Measurements from ENCODE around the gene LRCH1. TPM values are rescaled to one million over a fixed set of nuclear protein-coding genes. Genes with fewer than 3 reads are reported as not detected.
"Not testable (repeated sequence)": the region's sequence is repeated elsewhere in the genome, so short reads cannot be mapped to it uniquely, and the experiment has no call there.

Gene LRCH1
- total RNA-seq, 4 donors from 2014 or later, result 13.6 to 29.7 (median 18.5) TPM

DNA sequence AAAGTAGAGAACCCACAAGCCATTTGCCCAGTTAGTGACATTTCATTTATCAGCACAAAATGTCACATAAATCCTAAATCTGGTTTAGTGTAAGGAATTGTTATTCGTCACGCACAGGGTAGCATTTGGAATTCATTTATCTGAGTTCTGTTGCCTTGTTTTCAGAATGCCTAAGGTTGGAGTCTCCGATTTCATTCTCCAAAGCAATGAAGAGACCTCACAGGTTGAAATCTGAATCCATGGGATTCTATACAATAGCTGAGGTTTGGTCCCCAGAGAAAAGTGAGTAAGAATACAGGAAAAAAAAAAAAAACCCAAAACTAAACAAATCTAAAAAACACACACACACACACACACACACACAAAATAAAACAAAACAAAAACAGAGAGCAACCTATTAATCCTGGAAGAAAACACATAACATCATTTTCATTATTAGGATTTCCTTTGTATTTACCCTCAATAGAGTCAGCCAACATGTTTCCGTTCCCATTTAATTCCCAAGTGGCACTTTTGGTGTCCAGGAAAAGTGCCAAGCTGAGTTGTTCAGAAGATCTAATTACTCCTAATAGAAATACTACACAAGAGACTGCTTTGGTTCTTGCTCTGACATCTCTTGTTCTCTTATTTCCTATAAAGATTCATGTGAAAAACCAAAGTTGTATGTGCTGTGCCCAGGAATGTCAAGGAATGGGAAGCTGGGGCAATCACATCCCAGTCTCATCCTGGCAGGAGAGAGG is 36.2 kb upstream of the LRCH1 start:
- H3K27me3 ChIP-seq, result no peaks in the 10 kb centered on the region

DNA sequence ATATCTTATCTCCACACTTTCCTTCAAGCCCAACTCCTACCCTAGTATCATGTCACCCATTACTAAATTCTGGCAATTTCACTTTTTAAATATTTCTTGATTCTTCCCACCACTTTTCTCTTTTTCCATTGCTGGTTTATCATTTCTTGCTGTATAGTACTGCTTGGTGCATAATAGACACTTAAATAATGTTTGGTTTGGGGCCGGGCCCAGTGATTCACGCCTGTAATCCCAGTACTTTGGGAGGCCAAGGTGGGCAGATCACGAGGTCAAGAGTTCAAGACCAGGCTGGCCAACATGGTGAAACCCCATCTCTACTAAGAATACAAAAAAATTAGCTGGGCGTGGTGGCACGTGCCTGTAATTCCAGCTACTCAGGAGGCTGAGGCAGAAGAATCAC is 35.2 kb upstream of the LRCH1 start:
- H3K27ac ChIP-seq, H3K4me1 ChIP-seq, H3K9me3 ChIP-seq, H3K4me3 ChIP-seq, H3K36me3 ChIP-seq, H3K27me3 ChIP-seq, DNase-seq: not testable (repeated sequence)

More for the DNA sequence above, 36.2 kb upstream of the LRCH1 start:
- no peaks in the 10 kb centered on the region for H3K4me1 ChIP-seq
- H3K4me3 ChIP-seq, result no peak overlapping the region
- no peak overlapping the region for H3K27ac ChIP-seq
- TF ChIP-seq, protein P1, sequence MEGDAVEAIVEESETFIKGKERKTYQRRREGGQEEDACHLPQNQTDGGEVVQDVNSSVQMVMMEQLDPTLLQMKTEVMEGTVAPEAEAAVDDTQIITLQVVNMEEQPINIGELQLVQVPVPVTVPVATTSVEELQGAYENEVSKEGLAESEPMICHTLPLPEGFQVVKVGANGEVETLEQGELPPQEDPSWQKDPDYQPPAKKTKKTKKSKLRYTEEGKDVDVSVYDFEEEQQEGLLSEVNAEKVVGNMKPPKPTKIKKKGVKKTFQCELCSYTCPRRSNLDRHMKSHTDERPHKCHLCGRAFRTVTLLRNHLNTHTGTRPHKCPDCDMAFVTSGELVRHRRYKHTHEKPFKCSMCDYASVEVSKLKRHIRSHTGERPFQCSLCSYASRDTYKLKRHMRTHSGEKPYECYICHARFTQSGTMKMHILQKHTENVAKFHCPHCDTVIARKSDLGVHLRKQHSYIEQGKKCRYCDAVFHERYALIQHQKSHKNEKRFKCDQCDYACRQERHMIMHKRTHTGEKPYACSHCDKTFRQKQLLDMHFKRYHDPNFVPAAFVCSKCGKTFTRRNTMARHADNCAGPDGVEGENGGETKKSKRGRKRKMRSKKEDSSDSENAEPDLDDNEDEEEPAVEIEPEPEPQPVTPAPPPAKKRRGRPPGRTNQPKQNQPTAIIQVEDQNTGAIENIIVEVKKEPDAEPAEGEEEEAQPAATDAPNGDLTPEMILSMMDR (IDR thresholded peaks at IDR 0.05), result no peak
- no peak for TF ChIP-seq POLR2A (IDR thresholded peaks at IDR 0.05)
- DNase-seq, result no peak
- H3K9me3 ChIP-seq, result no peaks in the 10 kb centered on the region
- no peaks in the 10 kb centered on the region for H3K36me3 ChIP-seq

DNA sequence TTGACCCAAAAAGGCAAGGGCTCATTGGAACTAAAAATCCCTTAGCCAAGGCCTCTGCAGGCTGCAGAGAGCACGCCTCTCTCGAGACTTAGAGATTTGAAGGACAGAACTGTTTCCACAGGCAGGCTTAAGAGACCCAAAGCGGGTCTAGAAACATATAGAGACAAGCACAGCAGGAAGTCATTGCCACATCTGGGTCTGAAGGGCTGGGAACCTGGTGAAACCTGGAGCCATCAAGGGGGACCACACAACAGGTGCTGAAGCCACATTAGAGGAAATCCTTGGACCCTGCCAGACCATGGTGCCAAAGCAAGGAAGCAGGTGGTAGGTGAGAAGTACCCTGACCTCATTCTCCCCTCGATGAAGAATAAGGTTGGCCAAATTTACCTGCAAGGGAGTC is 33.8 kb upstream of the LRCH1 start:
- Histone ChIP-seq H3K27me3 (no peaks in the 10 kb centered on the region), H3K36me3 (no peaks in the 10 kb centered on the region), H3K27ac (no peak overlapping the region), H3K4me1 (no peaks in the 10 kb centered on the region), H3K9me3 (no peaks in the 10 kb centered on the region), H3K4me3 (no peak overlapping the region)
- TF ChIP-seq POLR2A (IDR thresholded peaks at IDR 0.05), result no peak
- TF ChIP-seq, protein P1 (IDR thresholded peaks at IDR 0.05), result no peak
- DNase-seq, result no peak

DNA sequence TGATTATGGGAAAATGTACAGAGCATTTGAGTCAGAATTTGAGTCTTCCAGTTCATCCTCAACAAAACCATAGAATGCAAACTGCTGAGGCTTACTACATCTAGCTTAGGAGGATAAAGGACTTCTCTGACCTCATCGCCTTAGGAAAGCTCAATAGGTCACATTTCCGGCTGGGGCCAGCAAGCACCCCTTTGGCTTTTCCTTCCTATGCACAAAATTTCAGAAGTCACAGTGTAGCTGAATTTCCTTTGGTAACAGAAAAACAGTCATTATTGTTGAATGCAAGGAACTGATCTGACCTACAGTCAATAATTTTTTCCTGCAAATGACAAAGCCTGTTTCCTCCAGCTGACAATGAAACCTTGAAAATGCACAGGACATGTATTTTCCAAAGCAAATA is 32.8 kb upstream of the LRCH1 start:
- H3K9me3 ChIP-seq, result no peaks in the 10 kb centered on the region
- no peak for DNase-seq
- no peak for TF ChIP-seq POLR2A (IDR thresholded peaks at IDR 0.05)
- TF ChIP-seq, protein P1 (IDR thresholded peaks at IDR 0.05), result no peak
- no peaks in the 10 kb centered on the region for H3K27me3 ChIP-seq
- no peak overlapping the region for H3K27ac ChIP-seq
- no peaks in the 10 kb centered on the region for H3K4me1 ChIP-seq
- no peaks in the 10 kb centered on the region for H3K36me3 ChIP-seq
- H3K4me3 ChIP-seq, result no peak overlapping the region

DNA sequence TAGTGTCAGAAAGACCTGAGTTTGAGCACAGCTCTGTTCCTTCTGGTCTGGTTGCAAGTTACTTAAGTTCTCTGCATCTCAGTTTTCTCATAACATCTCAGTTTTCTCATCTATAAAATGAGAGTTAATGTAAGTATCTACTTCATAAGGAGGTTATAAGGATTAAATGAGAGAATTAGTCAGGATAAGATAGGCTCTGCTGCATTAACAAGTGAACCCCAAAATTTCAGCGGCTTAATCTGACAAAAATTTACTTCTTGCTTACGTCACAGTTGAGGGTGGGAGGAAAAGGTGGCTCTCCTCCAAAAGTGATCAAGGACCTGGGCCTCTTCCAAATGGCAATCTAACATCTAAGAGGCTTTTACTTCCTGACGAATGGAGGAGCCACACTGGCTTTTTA is 31.5 kb upstream of the LRCH1 start:
- no peak overlapping the region for H3K4me3 ChIP-seq
- no peaks in the 10 kb centered on the region for H3K9me3 ChIP-seq
- no peak for TF ChIP-seq POLR2A (IDR thresholded peaks at IDR 0.05)
- TF ChIP-seq, protein P1 (IDR thresholded peaks at IDR 0.05), result no peak
- no peak for DNase-seq
- H3K27ac ChIP-seq, result no peak overlapping the region
- no peaks in the 10 kb centered on the region for H3K27me3 ChIP-seq
- H3K4me1 ChIP-seq, result no peaks in the 10 kb centered on the region
- no peaks in the 10 kb centered on the region for H3K36me3 ChIP-seq

DNA sequence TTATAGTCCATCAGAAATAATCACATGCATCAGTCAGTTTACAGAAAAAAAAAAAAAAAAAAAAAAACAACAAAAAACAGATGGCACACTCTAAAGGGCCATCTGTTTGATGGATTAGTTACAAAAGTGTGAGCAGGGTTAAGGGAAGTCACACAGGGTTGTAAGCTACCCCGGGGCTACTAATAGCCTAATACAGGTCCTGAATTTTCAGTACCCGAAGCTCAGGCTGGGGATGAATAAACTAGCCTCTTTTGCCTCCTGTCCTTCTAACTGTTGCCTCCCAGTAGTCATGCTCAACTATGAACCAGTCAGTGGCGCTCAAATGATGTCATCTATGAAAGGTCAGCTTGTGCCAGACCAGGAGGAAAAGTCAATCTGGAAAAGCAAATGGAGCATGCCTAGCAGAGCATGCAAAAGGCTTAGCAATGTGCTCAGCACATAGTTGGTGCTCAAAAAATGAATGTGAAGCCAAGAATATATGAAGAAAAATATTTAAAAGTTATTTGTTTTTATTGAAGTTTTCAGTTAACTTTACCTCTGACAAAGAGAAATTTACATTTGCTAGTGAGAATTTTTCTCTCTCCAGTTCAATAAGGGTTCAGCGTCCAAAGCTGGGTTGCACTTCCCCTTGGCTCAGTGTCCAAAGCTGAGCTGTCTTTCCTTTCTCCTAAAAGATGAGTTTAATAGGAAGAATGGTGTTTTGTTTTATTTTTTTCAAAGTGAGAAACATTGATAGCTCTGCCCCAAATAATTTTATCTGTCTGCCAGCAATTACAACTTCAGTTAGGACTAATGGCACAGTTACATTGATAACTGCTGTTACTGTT is 30.8 kb upstream of the LRCH1 start:
- Histone ChIP-seq H3K36me3 (no peaks in the 10 kb centered on the region), H3K27me3 (no peaks in the 10 kb centered on the region), H3K9me3 (no peaks in the 10 kb centered on the region), H3K4me3 (no peak overlapping the region), H3K27ac (no peak overlapping the region), H3K4me1 (no peaks in the 10 kb centered on the region)
- TF ChIP-seq, protein P1 (IDR thresholded peaks at IDR 0.05), result no peak
- TF ChIP-seq POLR2A (IDR thresholded peaks at IDR 0.05), result no peak
- DNase-seq, result no peak
